Left hindlimb (tissue), 1 donor: ENCODE data around the gene PSD2.
A peak's percentile ranks its signal among the peaks of the same experiment; 100 is the strongest.

Experiments used
- DNase-seq: peaks from one replicate; pipeline ENCODE4 v3.0.0-alpha.2; 2018

Gene PSD2

DNA sequence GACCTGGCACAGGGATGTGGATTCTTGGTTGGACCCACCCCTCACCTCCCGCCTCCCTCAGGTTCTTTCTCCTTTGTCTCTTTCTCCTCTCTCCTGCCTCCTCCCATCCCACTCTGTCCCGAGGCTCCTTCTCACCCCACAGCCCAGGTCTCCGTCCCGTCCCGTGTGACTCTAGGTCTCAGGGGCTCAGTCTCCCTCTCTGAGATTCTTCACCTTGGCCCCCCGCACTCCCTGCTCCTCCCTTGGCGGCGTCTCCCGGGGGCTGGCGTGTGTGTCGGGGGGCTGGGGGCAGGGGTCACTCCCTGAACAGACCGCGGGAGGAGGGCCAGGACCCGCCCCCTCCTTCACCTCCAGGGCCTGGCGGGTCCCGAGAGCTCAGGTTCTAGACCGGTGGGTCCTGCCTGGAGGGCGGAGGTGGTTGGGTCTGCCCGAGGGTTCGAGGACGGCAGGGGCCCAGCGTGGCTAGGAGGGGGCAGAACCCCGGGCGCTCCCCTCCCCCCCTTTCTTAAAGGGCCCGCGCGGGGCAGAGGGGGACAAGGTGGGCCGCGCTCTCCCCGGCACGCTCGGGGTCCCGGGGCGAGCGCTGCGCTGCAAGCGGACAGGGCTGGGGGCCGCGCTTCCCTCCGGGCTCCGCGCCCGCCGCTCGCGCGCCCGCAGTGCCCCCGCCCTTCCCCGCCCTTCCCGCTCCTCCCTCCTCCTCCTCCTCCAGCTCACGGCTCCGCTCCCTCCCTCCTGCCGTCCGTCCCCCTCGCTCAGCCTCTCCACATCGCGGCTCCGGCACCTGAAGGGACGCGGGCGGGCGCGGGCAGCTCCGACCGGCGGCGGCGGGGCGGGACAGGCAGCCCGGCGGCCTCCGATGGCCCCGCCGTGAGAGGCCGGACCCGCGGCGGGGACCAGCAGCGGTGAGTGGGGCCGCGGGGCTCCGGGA lies at the start of gene PSD2:
Gene PSD2 (plus strand): TSS at position 735 of the 928 bp plus-strand sequence. CDS start 13,633 bp downstream, outside the sequence.
- no peak for DNase-seq

DNA sequence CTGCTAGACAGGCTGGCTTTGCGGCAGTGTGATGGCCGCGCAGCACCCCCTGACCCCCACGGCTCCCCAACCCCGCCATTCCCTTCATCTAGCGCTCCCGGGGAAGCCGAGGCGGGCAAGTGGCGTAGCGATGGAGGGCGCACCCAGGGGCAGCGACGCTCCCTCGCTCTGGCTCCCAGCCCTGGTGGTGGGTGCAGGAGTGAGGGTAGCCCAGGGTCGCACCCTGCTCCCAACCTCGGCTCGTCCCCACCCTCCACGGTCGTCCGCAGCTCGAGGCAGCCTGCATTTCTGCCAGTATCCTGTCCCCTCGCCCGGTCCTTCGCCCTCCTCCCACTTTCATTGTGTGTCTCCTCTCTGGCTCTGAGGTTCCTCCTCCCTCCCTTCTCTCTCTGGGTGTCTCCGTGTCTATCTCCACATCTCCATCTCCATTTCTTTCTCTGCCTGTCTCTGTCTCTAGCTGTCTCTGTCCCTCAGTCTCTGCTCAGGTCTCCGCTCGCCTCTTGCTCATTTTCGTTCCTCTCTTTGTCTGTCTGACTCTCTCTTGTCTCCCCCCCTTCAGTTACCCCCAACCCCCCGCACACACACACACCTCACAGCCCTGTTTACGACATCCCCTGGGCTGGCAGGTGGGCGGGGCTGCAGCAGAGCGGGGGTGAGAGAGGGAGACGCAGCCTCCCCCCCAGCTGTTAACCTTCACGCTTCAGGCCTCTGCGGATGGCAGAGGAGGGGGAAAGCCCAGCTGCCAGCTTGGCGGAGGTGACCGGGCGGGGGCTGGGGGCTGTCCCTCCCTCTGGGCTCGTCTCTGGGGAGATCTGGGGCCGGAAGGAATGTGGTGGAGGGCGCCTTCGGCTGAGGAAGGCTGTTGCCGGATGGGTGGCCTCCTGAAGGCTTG lies 48.7 kb upstream of the PSD2 start:
- peak; percentile 69 for DNase-seq

- peak; percentile 81 for DNase-seq
Measured at GRCh38 chr5:139747583-139748504, 47.8 kb upstream of the PSD2 start.

GRCh38 chr5:139748505-139748826 lies 47.1 kb upstream of the PSD2 start:
- no peak for DNase-seq

- no peak for DNase-seq
Measured at GRCh38 chr5:139749242-139749641, 46.4 kb upstream of the PSD2 start.

GRCh38 chr5:139751236-139751635 lies 44.4 kb upstream of the PSD2 start:
- DNase-seq = peak; percentile 31

DNA sequence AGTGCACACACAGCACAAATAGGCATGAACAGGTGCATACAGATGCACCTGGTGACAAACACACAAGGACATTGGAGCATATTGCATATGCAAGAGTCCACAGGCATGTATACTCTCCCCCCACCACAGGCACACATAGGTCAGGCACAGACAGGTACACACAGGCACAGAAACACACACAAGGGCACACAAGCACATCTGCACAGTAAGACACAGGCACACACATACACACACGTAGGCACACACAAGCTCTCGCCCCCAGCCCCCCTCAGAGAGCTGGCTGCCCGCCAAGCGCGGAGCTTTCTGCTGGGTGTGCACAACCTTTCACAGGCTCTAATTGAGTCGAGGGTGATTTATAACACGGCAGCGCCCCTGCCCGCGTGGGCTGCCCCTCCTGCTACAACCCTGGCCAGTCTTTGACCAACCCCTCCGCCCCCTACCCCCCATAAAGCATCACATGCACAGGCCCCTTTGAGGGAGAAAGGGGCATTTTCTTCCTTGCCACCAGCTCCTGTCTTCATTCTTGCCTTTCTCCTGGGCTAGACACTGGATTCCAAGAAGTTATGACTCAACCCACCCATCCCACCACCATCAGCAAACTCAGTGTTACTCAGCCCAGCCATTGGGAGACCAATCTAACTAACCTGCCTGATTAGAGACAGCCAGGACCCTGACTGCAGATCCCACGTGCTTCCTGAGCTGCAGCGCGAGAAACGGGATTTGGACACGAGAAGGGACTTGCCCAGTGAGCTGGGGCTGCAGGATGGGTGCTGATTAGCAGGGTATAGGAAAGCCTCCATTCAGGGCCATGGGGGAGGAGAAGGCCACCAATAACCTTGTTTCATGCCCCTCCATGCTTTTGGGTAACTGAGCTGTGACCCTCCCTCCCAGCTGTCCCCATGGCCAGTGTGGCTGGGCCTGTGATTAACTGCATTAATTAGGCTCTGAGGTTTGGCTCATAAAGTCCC lies 42.8 kb upstream of the PSD2 start:
- peak; percentile 18 for DNase-seq

DNA sequence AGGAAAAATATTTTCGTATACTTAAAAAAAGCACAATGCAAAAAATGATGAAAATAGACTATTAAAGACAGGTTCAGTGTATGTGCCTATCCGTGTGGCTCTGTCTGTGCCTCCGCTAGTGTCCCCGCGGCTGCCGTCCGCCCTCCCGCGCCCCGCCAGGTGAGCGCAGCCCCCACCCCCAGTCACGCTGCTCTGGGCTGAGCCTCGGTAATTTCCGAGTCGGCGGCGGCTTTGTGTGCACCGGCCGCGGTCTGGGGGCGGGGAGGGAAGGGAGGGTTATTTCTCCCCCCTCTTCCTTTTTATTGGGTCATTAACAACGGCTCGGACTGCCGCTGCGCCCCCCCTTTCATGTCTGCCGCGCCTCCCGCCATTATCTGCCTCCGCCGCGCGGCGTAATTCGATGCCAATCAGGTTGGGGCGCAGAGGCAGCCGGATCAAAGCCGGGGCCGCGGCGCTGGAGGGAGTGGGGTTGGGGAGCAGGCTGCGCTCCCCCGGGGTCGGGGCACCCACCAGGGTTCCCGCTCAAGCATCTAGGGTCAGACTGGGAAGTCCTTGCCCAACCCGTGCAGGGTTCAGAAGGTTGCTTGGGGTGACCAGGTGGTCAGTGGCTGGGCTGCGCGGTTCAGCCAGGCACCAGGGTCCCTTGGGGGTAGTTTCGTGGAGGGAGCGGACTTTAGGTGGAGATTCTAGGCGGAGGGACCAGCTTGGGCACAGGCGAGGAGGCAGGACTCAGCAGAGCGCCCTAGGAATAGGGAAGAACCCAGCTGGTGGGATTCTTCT lies 39.5 kb upstream of the PSD2 start:
- DNase-seq = peak; percentile 23

DNA sequence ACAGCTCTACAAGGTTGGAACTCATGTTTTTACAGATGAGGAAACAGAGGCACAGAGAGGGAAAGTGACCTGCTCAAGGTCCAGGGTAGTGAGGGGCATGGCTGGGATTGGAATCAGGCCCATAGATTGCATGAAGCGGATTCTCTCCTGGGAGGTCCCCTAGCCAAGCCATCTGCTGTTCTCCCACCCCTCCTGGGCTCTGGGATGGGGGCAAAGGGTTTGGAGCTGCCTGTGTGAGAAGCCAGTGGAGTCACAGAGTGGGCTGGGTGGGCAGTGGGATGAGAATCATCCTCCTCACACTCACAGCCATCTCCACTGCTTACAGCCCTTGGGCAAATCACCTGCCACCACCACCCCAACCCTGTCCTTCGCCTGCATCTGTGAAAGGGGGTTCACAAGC lies 38.6 kb upstream of the PSD2 start:
- peak; percentile 10 for DNase-seq

DNA sequence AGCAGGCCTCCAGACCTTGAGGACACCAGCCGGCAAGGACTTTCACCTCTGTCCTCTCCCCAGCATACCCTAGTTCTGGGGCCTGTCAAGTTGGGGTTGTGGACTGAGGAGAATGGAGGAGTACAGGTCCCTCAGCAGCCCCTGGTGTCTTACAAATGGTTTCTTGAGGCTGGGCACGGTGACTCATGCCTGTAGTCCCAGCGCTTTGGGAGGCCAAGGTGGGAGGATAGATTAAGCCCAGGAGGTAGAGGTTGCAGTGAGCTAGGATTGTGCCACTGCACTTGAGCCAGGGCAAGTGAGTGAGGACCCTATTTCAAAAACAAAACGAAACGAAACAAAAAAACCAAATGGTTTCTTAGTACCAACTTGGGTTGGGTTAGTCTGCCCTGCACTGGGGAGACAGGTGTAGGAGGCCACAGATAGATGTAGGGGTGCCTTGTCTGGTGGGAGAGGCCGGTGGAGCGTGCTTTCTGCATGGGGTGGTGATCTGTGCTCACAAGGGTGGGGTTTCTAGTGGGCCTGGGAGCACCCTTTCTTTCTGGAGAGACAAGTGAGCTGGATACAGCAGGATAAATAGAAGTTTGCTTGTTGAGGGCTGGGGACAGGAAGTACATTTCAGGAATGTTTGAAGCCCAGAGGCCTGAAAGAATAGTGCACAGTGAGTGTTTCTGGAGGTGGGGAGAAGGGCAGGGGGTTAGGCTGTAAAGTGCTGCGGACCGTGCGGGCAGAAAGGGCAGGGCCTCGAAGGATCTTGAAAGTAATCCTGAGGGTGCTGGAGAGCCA lies 37.7 kb upstream of the PSD2 start:
- peak; percentile 13 for DNase-seq

DNA sequence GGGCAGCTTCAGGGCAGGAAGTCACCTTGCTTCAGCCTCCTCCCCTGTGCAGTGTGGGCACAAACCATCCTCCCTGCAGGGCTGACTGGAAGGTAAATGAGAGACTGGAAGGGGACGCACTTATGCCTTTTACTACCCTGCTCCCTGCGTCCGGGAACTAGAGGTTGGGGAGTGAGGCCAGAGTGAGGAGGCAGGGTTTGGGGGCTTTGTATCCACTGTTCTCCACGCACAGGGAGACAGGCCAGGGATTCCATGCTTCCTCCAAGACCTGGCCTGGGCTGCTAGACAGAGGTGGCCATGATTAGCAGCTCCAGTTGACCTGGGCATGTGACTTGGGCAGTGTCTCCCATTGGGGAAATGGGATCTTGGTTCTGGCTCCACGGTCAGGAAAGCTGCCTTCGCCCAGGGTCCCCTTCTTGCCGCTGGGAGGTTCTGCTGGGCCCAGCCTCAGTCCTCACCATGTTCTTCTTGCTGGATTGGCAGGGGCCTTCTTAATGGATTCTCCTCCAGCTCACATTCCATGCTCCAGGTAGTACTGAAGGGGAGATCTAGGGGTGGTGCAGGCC lies 37.0 kb upstream of the PSD2 start:
- peak; percentile 8 for DNase-seq

- DNase-seq = peak; percentile 29
Measured at GRCh38 chr5:139759219-139759721, 36.3 kb upstream of the PSD2 start.

- peak; percentile 26 for DNase-seq
Measured at GRCh38 chr5:139760066-139761056, 35.2 kb upstream of the PSD2 start.

GRCh38 chr5:139761057-139761450 lies 34.6 kb upstream of the PSD2 start:
- peak; percentile 5 for DNase-seq

DNA sequence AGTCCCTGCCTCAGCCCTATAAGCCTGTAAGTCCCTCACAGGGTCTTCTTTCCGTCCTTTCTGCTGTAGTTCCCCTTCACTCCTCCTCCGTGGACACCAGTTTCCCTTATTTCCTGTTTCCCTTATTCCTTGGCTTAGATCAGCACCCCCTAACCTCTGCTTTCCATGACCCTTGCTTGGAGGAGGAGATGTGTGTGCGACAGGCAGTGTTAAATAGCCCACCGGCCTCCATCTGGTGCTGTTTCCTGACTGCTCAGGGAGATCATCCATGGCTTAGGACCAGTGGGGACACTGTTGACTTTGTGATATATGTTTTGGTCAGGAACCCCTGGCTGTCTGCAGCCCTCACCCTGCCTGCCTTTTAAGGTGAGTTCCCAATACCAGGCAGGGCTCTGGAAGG lies 34.1 kb upstream of the PSD2 start:
- DNase-seq = peak; percentile 16

DNA sequence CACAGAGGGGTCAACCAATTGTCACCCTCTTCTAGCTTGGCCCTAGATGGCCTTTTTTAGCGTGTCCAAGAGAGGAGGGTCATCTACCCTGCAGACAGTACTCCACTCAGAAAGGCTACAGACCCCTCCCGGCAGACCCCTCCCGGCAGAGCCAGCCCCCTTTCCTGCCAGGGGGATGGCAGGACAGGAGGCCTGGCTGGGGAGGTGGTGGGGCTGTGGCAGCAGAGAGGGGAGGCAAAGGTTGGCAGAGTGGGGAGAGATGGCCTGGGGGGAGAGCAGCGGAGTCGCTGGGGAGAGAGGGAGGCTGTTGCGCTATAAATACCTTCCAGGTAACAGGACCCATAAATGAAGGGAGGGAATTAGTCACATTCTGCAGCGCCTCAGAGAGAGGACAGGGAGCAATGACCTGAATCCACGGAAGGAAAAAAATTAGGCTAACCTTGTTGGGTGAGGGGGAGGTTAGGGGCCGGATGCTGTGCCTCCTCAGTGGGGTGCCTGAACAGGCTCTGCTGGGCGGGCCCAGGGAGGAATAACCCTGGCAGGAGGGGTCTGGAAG lies 32.9 kb upstream of the PSD2 start:
- no peak for DNase-seq

DNA sequence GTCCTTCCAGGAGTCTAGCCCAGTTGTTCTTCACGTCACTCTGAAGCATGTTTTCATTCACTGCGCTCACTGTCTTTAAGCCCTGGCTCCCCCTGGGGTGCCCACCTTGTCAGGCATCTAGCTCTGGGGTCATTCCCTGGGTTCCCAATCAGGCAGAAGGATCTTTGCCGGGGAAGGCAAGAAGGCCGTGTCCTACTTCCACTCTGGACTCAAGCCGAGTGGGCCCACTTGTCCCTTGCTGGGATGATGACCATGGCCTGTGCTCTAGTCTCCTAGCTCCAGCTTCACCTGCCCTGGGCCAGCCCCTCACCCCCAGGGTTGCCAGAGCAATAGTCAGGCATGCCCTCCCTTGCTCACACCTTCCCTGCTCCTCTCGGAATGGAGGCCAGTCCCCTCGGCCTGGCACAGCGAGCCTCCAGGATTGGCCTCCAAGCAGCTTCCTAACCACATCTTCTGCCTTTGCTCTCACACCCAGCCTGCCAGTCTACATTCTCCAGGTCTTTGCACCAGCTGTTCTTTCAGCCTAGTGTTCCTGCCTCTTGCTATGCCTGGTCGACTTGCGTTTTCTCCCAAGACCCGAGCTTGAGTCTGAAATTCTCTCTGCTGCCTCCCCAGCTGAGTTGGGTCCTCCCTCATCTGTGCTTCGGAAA lies 32.2 kb upstream of the PSD2 start:
- DNase-seq = no peak
